Non-pigmented ciliary epithelial cell (primary cell): ENCODE data around the gene CAMTA1.

Experiments
- DNase-seq: peaks from one replicate; pipeline ENCODE4 v3.0.0-alpha.2; 2010; ENCODE audit warnings: low read depth

The CAMTA1 gene

DNA sequence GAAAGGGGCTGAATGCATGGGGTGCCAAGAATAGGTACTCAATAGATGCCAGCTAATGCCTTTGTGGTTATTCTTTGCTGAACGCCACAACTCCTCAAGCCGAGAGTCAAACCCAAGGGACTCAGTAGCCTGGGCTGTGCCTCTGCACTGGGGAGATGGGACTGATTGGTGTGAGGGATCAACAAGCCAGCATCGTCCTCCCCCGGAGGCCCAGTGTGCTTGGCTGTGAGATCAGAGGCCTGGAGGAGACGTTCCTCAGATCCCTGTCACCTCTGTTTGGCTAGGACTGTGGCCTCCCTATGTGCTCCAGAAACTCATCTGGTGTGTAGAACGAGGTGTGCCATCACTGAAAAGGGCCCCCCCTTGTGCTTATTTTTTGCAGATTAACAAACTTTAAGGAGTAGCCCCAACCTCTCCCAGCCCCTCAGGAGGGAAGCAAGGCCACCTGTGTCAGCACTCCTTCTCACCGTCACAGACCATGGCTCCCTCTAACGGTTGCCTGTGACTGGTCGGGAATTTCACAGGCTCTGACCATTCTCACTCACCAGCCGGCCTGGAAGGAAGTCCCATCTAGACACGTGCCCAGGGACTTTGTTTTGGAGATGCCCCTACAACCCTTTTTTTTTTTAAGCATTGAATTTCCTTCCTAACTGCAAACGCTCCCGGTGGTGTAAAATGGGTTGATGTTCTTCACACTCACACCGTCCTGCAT, 791.8 kb downstream of the CAMTA1 start:
- DNase-seq, result no peak

DNA sequence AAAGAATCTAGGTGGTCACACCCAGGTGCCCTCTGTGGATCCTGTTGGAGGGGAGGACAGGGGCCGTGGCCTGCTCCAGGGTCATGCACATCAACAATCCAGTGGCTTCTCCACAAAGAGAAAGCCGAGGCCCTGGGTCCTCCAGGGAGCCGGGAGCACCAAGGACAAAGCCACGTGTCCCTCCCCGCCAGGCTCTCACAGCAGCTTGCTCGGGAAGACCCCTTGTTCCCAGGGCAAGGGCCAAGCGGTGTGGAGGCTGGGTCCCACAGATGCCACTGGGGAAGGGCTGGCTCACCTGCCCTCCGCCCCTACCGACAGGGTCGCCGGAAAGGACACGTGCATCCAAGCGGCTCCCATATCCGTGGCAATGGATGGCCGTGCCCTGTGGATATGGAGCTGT, 793.0 kb downstream of the CAMTA1 start:
- DNase-seq, result no peak

DNA sequence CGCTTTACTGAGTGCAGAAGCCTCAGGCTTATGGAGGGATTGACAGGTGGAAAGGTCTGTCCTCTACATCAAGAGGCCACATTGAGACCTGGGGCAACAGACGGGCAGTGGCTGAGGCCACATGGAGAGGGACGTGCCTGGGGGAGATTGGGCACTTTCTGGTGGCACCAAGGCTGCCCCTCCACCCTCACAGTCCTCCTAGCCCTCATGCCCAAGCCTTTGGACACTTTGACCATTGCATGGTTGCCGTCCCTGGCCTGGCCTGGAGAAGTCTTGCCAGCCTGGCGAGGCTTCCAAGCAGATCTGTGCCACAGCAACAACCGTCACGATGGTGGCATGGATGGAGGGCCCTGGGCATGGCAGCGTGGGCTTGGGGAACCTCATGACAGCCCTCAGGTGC, 793.8 kb downstream of the CAMTA1 start:
- no peak for DNase-seq

DNA sequence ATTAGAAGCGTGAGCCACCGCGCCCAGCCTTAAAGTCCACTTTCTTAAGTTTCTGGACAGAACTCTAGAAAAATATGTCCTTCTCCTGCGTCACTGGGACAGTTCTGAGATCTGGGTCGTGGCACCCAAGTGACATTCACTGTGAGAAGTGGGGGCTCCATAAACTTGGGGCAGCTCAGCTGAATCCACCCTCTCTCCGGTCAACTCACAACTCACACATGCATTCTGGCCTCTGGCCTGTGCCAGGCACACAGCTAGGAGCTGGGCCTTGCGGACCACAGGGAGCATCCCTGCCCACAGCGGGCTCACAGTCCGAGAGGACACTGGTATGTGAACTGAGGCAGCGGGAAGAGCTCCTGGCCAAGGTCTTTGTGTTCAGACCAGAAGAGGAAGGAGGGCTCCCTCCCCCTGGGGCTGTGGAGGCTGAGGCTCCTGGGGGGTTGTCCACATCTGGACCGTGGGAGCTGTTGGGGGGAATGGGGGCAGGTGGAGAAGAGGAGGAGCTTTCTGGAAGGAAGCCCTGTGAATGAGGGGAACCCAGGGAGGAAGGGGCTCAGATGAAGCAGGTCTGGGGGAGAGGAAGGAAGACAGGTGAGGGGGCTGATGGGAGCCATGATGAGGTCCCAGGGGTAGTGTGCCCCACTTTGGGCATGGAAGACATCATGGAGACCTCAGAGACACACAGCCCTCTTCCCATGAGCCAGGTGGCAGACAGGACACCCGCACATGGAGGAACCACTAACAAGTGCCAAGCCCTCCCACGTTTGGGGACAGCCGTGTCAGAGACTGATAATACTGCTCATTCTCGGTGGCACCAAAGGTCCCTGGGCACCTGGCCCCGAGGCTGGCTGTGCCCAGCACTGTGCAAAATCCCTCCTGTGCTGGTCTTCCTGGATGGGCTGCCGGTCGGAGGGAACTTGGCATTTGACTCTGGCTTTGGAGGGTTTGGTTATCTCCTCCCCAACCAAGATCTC, 794.9 kb downstream of the CAMTA1 start:
- no peak for DNase-seq

DNA sequence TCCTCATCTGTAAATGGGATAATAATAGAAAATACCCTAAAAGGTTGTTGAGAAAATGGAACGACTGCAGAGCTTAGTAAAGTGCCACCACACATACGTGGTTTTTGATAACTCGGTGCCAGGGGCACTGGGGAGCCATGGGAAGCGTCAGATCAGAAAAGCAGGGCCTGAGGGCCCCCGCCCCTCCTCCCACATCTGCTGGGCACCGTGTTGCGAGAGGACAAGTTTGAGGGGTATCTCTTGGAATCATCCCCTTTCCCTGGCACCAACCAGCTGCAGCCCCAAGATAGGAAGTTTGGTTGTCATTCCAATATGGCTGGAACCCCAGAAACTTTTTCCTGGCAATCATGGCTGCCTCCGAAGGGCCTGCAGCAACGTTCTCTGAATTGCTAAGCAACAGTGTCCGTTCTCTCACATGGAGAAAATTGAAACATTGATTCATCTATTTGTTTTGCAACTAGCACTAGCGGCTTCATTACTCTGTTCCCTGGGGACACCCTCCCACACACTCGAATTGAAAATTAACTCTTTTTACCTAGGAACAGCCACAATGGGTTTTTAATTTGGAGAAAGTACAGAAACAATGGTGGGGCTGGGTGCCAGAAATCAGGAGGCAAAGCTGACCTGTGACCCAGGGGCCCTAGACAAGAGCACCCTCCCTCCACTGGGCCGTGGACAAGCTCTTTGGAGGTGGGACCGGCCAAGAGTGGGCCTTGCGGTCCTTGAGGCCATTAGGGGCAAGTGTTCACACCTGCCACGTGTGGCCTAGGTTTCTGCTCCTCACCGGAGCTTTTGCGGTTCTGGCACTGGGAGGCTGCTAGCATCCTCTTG, 795.9 kb downstream of the CAMTA1 start:
- no peak for DNase-seq

DNA sequence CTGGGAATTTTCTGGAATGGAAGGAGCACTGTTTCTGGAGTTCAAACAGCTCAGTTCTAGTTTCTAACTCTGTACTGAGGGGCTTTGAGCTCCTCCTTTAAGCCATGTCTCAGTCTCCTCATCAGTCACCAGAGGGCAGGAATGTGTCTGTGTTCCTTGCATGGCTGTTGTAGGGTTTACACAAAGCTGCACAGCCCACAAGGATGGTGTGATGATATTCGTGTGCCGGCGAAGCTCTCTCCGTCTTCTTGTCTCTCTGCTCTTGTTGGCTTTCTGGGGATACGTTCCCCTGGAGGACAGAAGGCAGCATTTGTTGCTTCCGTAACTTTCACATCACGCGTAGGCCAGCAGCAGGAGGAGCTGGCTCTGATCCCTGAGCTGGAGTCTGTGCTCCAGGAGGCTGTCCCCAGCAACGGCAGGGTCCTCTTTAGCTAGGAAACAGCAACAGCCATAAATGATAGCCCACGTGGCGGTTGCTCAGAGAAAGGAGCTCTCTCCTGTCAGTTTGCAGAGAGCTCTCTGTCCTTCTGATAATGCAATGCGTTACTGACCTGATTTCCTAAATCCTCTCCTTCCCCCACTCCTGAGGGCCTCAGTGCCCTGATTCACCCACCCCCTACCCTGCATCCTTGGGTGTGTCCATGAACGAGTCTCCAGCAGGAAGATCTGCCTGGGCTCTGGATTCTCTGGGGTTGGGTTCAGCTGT, 796.7 kb downstream of the CAMTA1 start:
- no peak for DNase-seq

DNA sequence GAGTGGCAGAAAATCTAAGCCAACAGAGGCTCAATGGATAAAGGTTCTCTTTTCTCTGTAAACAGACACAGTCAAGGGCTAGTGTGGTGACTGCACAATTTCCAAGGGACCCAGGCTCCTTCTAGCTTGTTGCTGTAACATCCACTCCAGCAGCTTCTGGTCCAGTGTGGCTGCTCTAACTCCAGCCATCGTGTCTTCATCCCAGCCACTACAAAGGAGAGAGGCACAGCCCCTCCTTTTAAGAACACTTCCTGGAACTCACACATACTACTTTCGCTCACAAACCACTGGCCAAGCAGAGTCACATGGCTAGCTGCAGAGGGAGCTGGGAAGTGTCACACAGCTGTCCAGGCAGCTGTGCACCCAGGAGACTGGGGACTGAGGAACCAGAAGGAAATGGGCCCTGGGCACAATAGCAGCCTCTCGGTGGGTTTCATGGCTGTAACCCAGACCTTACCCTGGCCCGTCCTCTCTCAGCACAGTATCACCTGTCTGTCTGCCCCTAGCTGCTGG, 797.3 kb downstream of the CAMTA1 start:
- no peak for DNase-seq

DNA sequence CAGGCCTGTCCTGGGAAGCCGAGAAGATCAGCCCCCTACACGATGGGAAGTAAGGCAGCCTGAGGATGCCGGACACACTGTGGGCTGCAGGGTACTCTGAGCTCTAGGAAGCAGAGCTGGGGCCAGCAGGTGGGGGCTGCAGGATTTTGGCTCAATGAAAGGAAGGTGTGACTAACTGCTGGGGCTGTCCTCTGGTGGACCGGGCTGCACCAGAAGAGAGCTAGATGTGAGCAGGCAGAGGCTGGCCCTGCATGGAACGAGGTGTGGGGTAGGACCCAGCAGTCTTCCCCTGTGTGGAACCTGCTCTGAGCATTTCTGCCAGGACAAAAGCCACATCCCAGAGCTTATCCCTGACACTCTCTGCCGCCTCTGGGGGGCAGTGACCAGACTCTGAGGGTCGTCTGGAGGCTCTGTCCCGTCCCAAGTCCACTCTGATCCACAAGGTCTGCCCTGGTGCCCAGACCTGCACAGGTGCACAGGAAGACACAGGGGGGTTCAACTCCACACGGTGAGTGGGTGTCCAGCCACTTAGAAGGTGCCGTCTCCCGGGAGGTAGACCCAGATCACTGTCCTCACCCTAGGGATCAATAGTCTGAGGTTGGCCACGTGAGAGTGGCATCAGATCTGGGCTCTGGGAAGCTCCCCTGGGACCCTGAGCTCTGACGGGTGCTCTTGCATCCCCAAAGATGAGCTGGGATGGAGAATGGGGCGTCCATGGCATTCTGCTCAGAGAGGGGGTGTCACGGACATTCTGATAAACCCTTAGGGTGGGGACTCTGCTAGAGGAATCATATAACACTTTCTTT, 798.2 kb downstream of the CAMTA1 start:
- no peak for DNase-seq

DNA sequence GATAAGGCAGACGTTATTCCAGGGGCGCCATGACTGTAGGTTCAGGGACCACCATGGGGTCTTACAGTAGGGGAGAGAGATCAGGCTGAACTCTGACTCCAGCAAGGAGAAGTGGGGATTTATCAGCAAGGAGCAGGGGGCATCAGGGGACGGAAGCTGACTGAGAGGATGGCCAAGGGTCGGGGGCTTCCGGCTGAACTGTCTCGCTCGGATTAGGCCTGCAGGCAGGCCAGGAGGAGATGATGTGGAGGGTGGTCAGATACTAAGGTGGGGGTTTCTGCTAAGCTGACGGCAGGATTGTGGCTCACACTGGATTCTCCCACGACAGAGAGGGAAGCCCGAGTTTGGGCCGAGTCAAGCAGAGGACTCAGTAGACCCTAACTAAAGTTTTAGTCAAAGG, 798.9 kb downstream of the CAMTA1 start:
- DNase-seq, result no peak

DNA sequence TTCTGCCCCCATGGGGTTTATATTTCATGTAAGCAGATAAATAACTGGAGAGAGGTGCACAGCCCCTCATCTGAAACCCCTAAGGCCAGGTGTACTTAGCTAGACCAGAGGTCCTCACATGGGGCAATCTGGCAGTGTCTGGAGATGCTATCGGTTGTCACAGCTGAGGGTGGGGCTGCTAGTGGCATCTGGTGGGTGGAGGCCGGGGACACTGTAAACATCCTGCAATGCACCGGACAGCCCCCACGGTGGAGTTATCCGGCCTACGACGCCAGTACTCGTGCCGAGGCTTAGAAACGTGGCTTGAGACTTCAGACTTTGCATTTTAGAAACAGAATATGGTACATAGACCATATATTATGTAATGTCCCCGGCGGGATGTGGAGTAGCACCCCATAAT, 799.4 kb downstream of the CAMTA1 start:
- DNase-seq, result no peak

DNA sequence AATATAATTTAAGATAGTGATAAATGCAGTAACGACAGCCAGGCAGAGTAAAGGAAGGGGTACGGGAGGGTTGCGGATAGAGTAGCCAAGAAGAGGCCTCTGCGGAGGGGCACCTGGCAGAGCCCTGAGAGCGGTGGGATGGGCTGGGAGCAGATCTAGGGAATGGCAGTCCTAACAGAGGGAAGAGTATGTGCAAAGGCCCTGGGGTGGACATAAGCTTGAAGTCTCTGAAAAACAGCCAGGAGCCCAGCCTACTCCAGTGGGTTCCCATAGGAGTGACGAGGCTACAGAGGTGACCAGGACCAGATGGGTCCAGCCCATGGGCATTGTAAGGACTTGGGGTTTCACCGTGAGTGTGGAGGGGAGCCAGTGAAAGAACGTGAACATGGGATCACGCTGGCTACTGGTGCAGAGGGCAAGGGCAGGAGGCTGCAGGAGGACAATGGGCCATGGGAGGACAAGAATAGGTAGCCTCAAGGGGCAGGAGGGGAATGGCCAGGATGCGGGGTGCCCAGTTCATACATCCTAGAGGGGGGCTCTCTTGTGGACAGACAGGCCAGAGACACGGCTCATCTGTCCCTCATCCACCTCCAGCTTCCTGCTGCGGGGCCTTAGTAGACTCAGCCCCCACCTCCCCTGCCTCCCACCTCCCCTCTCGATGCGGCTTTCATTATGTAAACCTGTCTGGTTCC, 800.1 kb downstream of the CAMTA1 start:
- DNase-seq, result no peak

DNA sequence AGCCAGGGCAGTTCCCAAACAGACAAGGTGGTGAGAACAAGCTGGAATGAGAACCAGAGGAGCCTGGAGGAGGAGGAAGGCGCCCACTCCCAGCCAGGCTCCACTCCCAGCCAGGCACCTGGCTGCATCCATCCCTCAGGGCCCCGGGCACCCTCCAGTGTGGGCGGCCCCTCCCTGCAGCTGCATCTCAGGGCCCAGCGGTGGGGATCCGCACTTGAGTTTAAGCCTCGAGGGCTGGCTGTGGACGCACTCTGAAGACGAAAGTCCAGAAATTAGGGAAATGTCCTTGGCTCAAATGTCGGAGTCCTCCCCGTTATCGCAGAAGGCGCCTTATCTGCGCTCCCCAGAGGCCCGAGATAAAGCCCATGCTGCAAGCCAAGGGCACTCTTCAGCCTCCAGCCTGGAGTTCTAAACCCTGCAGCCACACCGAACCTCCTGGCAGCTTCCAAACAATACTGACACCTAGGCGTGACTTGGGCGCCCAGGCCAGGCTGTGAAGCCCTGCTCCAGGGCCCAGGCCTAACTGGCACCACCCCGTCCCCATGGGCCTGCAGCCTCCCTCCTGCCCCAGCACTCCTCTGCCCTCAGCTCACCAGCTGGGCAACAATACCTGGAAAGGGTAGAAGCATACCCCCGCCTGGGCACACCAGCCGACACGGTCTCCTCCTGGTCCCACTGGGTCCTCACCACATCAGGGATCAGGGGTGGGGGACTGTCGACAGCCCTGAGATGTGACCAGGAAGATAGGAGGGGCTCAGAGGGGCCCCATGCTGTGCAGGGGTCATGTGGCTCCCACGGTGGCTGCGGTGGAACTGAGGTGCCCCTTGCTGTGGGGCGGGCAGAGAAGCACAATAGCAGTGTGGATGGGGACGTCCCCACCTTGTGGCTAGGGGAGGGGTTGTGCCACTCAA, 801.0 kb downstream of the CAMTA1 start:
- DNase-seq, result no peak

DNA sequence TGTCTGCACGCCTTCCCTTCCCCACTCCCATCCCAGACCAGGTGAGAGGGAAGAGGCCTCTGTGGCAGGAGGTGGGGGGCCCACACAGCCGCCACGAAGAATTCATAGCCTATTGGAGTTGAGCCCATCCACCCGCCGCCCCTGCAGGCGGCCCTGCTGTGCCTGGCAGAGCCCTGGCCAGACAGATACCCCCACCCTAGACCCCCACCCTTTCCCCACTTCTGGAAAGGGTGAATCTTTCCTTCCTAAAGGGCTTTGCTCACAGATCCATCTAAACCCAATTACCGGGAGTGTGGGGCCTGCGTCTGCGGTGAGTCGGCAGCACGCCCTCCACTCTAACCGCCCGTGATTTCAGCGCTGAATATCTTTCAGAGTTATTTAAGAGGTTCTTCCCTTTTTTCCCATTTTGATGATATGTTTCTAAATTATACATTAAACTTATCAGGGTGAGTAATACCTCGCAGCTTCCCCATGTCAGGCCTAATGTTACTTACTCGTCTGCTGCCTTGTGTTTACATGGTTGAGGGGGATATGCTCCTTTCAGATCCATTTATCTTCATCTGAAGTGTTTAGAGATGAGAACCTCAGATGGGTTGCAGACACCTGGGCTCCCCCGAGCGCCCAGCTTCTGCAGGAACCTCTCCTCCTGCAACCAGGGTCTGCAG, 802.0 kb downstream of the CAMTA1 start:
- no peak for DNase-seq

DNA sequence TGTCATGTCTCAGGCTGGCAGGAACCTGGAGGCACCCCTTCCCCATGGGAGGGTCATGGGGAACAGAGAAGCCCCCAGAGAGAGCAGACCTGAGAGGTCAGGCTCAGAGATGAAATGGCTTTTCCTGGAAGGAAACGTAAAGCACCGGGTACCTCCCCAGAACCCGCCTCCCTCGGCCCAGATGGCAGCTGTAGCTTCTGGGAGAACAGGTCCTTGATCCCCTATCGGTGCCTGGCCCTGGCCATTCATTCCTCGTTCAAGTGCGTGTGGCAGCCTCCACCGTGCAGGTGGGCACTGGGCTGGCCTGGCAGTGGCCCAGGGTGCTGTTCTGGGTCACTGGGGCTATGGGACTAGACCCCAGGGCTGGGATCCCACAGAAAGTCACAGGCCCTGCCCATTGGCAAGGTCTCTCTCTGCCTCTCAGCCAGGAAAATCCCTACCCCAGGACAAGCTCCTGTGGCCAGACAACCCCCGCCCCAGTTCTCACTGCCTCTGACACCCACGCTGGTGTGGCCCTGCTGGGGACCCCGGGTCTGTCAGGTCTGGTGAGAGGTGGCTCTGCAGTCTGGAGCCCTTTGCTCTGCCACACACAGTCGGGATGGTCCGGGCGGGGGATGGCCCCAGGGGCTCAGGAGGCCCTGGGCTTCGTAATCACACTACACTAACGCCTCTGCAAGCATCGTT, 802.7 kb downstream of the CAMTA1 start:
- DNase-seq, result no peak

DNA sequence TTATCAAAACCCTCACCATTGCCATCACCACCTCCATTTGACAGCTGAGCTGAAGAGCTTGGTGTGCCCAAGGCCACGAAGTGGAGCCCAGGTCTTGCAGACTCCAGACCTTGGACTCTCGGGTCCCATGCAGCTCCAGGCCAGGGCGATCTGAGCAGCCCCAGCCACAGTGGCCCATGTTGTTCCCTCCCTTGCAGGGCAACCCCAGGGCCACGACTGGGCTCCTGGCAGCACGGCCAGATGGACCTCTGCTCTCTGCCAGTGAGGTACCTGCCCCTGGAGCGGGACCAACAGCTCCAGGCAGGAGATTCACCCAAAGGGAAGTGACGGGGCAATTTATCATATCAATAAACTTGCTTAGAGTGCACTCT, 803.2 kb downstream of the CAMTA1 start:
- no peak for DNase-seq

DNA sequence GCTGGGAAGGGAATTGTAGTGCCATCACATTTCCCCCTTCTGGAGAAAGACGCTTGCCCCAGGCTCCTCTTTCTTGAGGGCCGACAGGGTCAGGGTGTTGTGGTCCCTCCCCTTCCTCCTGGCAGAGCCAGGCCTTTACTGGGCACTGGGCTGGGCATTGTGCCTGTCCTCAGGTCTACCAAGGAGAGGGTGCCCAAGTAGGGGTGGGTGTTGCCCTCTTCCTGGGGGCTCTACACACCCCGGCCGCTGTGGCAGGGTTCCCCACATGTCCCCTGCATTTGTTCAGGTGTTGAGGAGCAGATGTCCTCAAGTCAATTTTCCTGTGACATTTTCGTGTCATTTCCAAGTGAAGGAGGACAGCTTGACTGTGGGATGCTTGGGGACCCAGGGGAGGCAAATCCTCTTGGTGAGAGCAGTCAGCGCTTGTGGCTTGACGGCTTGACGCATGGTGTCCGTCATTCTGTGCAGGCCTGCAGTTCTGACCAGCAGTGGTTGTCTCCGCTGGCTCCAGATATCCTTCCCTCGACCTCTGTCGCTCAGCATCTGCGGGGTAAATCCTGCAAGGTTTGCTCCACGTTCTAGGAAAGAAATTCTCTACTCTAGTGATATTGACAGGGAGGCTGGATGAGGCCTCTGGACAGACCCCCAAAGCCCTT, 804.0 kb downstream of the CAMTA1 start:
- no peak for DNase-seq

DNA sequence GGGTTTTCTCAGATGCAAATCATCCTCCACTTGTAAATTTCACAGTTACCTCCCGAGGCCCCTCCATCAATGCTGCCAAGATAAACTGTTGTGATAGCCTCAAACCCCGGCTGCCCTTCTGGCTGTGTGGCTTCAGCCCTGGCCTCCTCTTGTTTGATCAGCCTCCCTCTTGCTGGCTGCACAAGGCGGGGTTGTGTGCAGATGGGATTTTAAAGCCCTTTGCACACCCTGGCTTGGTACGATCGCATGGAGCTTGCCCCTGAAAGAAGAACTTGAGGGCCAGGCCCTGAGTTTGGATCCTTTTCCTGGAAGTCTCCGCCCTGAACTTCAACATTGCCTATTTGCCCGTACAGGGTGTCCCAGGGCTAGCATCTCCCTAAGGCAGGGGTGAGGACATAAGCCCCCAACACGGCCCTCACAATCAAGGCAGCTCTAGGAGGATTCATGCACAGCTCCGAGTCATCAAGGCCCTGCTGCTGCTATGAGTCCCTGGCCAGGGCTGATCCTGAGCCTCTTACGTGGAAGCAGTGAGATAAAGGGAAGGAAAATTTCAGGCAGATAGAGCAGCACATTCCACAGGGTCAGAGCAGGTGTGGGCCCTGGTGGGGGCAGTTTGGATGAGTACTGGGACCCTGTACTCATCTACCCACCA, 804.6 kb downstream of the CAMTA1 start:
- DNase-seq, result no peak
